H1 (cell line): ENCODE measurements around the gene TIMM10B.

Experiments
- CTCF ChIP-seq, 3 experiments: IDR thresholded peaks; 1 replicate in 2 of 3; 2 replicates in 1 of 3; pipeline versions ENCODE4 v1.5.1 to v1.6.1; 2011; ENCODE audit warnings: low read length in 3 of 3, mild to moderate bottlenecking in 3 of 3, inconsistent platforms in 2 of 3, low read depth in 1 of 3, moderate library complexity in 1 of 3; ENCODE audit not compliant: insufficient read depth in 1 of 3; ENCODE audit errors: control extremely low read depth in 1 of 3
- EZH2 ChIP-seq: fragments of 200-600 bp; sonication (generic); IDR thresholded peaks from 2 replicates; pipeline ENCODE4 v1.7.1; 2012; ENCODE audit warnings: low read depth, mild to moderate bottlenecking, moderate library complexity, low read length, inconsistent platforms; ENCODE audit not compliant: severe bottlenecking
- FOSL1 ChIP-seq: IDR thresholded peaks from 2 replicates; pipeline ENCODE4 v1.6.1; 2011; ENCODE audit warnings: mild to moderate bottlenecking, low read depth, low read length, moderate library complexity; ENCODE audit not compliant: insufficient read depth
- KDM1A ChIP-seq: fragments of 200-600, 300-600 bp; sonication (generic); IDR thresholded peaks from 2 replicates; pipeline ENCODE4 v1.7.1; 2016; ENCODE audit warnings: mild to moderate bottlenecking, low read length, borderline replicate concordance
- POLR2A ChIP-seq, 2 experiments: IDR thresholded peaks; 1 replicate in 1 of 2; 2 replicates in 1 of 2; pipeline ENCODE4 v1.6.1; 2011; ENCODE audit warnings: low read depth in 2 of 2, low read length in 2 of 2, mild to moderate bottlenecking in 2 of 2; ENCODE audit errors: control extremely low read depth in 1 of 2
- POLR2AphosphoS5 ChIP-seq: IDR thresholded peaks from 2 replicates; pipeline ENCODE4 v1.6.1; 2011; ENCODE audit warnings: low read depth, low read length
- RAD21 ChIP-seq, 2 experiments: IDR thresholded peaks in 1 of 2; conservative IDR thresholded peaks in 1 of 2; 2 replicates each; pipeline ENCODE4 v1.6.1; 2011; ENCODE audit warnings: low read depth in 2 of 2, low read length in 2 of 2, improper control_type of control experiment in 1 of 2, inconsistent platforms in 1 of 2, mild to moderate bottlenecking in 1 of 2, moderate library complexity in 1 of 2
- SIN3A ChIP-seq, 2 experiments: IDR thresholded peaks in 1 of 2; conservative IDR thresholded peaks in 1 of 2; 2 replicates each; pipeline ENCODE4 v1.6.1; 2011 to 2012; ENCODE audit warnings: low read length in 2 of 2, improper control_type of control experiment in 1 of 2, low read depth in 1 of 2, mild to moderate bottlenecking in 1 of 2
- SP1 ChIP-seq: IDR thresholded peaks from 2 replicates; pipeline ENCODE4 v1.6.1; 2011; ENCODE audit warnings: low read depth, low read length
- TBP ChIP-seq: IDR thresholded peaks from 2 replicates; pipeline ENCODE4 v1.6.1; 2011; ENCODE audit warnings: low read depth, low read length, improper control_type of control experiment

DNA sequence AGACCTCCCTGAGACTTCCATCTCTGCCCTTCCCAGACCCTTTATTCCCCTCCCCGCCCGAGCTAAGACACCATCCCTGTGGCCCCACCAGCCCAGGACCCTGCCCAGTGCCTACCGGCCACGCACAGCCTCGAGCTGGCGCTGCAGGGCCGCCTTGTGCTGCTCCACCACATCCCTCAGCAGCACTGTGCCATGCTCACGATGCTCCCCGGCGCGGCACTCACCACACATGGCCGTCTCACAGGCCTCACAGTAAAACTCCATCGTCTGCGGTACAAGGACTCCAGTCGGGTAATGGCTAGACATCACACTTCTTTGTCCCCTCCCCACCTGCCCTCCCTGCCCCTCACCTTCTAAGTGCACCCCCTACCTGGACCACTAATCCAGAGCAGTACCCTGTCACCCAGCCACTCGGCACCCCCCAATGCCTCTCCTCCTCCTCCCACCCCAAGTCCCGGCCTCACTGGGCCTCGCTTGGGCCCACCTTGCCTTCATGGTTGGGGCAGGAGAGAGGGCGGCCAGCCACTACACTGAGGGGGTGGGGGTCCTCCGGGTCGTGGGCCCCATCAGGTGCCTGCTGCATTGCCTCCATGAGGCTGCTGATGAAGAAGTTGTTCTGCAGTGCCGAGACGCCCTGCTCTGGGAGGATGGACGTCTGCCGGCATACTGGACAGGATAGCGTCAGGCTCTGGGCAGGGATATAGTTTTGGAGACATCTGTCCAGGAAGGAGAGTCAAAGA lies 23.6 kb upstream of the TIMM10B start:
- TF ChIP-seq CTCF (IDR thresholded peaks at IDR 0.05; ENCODE audit: control extremely low read depth in 1 of 3, insufficient read depth in 1 of 3, low read depth in 1 of 3, low read length in 3 of 3) (no peak), TBP (no peak), POLR2A (IDR thresholded peaks at IDR 0.05; ENCODE audit: control extremely low read depth in 1 of 2, low read depth in 2 of 2, low read length in 2 of 2) (no peak), SP1 (no peak), EZH2 (no peak), RAD21 (IDR thresholded peaks at IDR 0.05 in 1 of 2, conservative IDR thresholded peaks at IDR 0.05 in 1 of 2; ENCODE audit: low read depth in 2 of 2, low read length in 2 of 2) (no peak), SIN3A (conservative IDR thresholded peaks at IDR 0.05 in 1 of 2, IDR thresholded peaks at IDR 0.05 in 1 of 2; ENCODE audit: low read depth in 1 of 2, low read length in 2 of 2) (no peak), FOSL1 (no peak), POLR2AphosphoS5 (no peak), KDM1A (no peak)
